Small intestine (tissue), 7 donors: ENCODE measurements around the gene STK17B. TPM values are rescaled to one million over a fixed set of nuclear protein-coding genes. Genes with fewer than 3 reads are reported as not detected.

Source experiments
- DNase-seq, 2 donors: peaks; one replicate each; pipeline versions ENCODE4 v3.0.0 to v3.0.0-alpha.2; 2013
- FAIRE-seq: peaks from 2 replicates; lab custom pipeline; 2012; peaks lifted over from hg19 to GRCh38; lab: Jason Lieb, UNC
- H3K27ac ChIP-seq, 3 donors: one replicate each; pipeline ENCODE4 v1.5.1; 2013; ENCODE audit warnings: low read length in 2 of 3, mild to moderate bottlenecking in 2 of 3, control low read depth in 1 of 3, inconsistent platforms in 1 of 3, low read depth in 1 of 3, moderate library complexity in 1 of 3
- H3K27me3 ChIP-seq, 3 donors: one replicate each; pipeline ENCODE4 v1.6.1; 2013; ENCODE audit warnings: low read length in 3 of 3, inconsistent platforms in 1 of 3; ENCODE audit not compliant: control insufficient read depth in 3 of 3, insufficient read depth in 3 of 3
- H3K36me3 ChIP-seq, 3 donors: one replicate each; pipeline ENCODE4 v1.6.1; 2013; ENCODE audit warnings: low read length in 3 of 3, inconsistent platforms in 1 of 3, low read depth in 1 of 3, mild to moderate bottlenecking in 1 of 3, moderate library complexity in 1 of 3; ENCODE audit not compliant: control insufficient read depth in 3 of 3, insufficient read depth in 2 of 3
- H3K4me1 ChIP-seq, 3 donors: one replicate each; pipeline ENCODE4 v1.6.1; 2013; ENCODE audit warnings: low read length in 2 of 3, inconsistent platforms in 1 of 3, low read depth in 1 of 3, mild to moderate bottlenecking in 1 of 3, moderate library complexity in 1 of 3; ENCODE audit not compliant: control insufficient read depth in 3 of 3, insufficient read depth in 2 of 3
- H3K4me3 ChIP-seq, 3 donors: one replicate each; pipeline ENCODE4 v1.5.1; 2013; ENCODE audit warnings: low read length in 3 of 3, control low read depth in 1 of 3, inconsistent platforms in 1 of 3, low read depth in 1 of 3, mild to moderate bottlenecking in 1 of 3, moderate library complexity in 1 of 3
- H3K9me3 ChIP-seq, 2 donors: one replicate each; pipeline ENCODE4 v1.6.1; 2013; ENCODE audit warnings: low read depth in 1 of 2, low read length in 1 of 2; ENCODE audit not compliant: control insufficient read depth in 2 of 2, insufficient read depth in 1 of 2
- WGBS, 3 donors: extraction: QIAGEN DNeasy Blood & Tissue Kit; methylation state at CpG; one replicate each; pipeline ENCODE4 v1.1.7; 2013; 5-methylcytosine and 5-hydroxymethylcytosine counted together
- polyA plus RNA-seq, 4 donors: library from polyadenylated mRNA; stranded (reverse) in 3 of 4; unstranded in 1 of 4; fragments of 200-250 nt in 3 of 4; fragments of 120-200 nt in 1 of 4; gene quantifications; one replicate each; pipeline versions ENCODE4 v1.2.1 to v1.2.3, GENCODE V29; 2013
- donor health status: healthy with polysubstance abuse.
- donor health status: control.
- donor health status: control.
- donor health status: Bipolar disorder and iron deficiency.
- donor health status: healthy.

Gene STK17B
- polyA plus RNA-seq, 4 donors = 6.7 to 27.7 (median 19.2) TPM

- WGBS, 3 donors = 75 to 93% (median 81%) methylated on average over 3 of the region's 3 CpGs
- peaks cover 0 to 3% (median 0%) of the 10 kb centered on the region in 3 donors for H3K4me1 ChIP-seq
- H3K36me3 ChIP-seq = no peaks in the 10 kb centered on the region
- no peak overlapping the region for H3K27ac ChIP-seq
- no peak for FAIRE-seq
- no peak overlapping the region for H3K4me3 ChIP-seq
- DNase-seq = no peak
- H3K27me3 ChIP-seq = no peaks in the 10 kb centered on the region
- H3K9me3 ChIP-seq = no peaks in the 10 kb centered on the region
These were observed 10.1 kb upstream of the STK17B start for GRCh38 chr2:196181484-196181883.

GRCh38 chr2:196177124-196177523, 5.7 kb upstream of the STK17B start:
- Histone ChIP-seq H3K4me1 (peaks cover 0 to 3% (median 3%) of the 10 kb centered on the region in 3 donors), H3K9me3 (no peaks in the 10 kb centered on the region), H3K27me3 (no peaks in the 10 kb centered on the region), H3K27ac (peak overlapping the region in 2 of 3 donors; percentile 10 to 54), H3K36me3 (no peaks in the 10 kb centered on the region), H3K4me3 (no peak overlapping the region)
- WGBS, 3 donors = 29 to 65% (median 36%) methylated on average over 2 of the region's 2 CpGs
- DNase-seq (peak in 1 of 2 donors; percentile 44), FAIRE-seq (no peak)

GRCh38 chr2:196176142-196176738, 4.9 kb upstream of the STK17B start:
- Histone ChIP-seq H3K9me3 (no peaks in the 10 kb centered on the region), H3K27me3 (no peaks in the 10 kb centered on the region), H3K4me1 (peaks cover 0 to 7% (median 5%) of the 10 kb centered on the region in 3 donors), H3K27ac (peak overlapping the region in 2 of 3 donors; percentile 10 to 54), H3K36me3 (no peaks in the 10 kb centered on the region), H3K4me3 (no peak overlapping the region)
- DNase-seq (peak; percentile 17 to 72), FAIRE-seq (no peak)
- 65 to 83% (median 71%) methylated on average over 8 of the region's 8 CpGs for WGBS, 3 donors

- peaks cover 0 to 7% (median 5%) of the 10 kb centered on the region in 3 donors for H3K4me1 ChIP-seq
- DNase-seq (no peak), FAIRE-seq (no peak)
- H3K9me3 ChIP-seq = no peaks in the 10 kb centered on the region
- H3K36me3 ChIP-seq = no peaks in the 10 kb centered on the region
- H3K4me3 ChIP-seq = peak overlapping the region in 1 of 3 donors; percentile 2
- no peaks in the 10 kb centered on the region for H3K27me3 ChIP-seq
- peak overlapping the region in 2 of 3 donors; percentile 4 to 58 for H3K27ac ChIP-seq
- WGBS, 3 donors = 69 to 94% (median 86%) methylated on average over 3 of the region's 3 CpGs
These were observed 3.0 kb upstream of the STK17B start for GRCh38 chr2:196174404-196174803.

GRCh38 chr2:196173505-196173904, 2.1 kb upstream of the STK17B start:
- FAIRE-seq = no peak
- no peaks in the 10 kb centered on the region for H3K9me3 ChIP-seq
- no peak for DNase-seq
- no peaks in the 10 kb centered on the region for H3K27me3 ChIP-seq
- WGBS, 3 donors = 77 to 93% (median 89%) methylated on average over 5 of the region's 5 CpGs
- peak overlapping the region in 1 of 3 donors; percentile 3 for H3K4me3 ChIP-seq
- no peaks in the 10 kb centered on the region for H3K36me3 ChIP-seq
- H3K27ac ChIP-seq = peak overlapping the region in 1 of 3 donors; percentile 58
- H3K4me1 ChIP-seq = peaks cover 0 to 7% (median 5%) of the 10 kb centered on the region in 3 donors

GRCh38 chr2:196172951-196173350, 1.6 kb upstream of the STK17B start:
- 85 to 95% (median 89%) methylated on average over 1 of the region's 1 CpG for WGBS, 3 donors
- no peak for FAIRE-seq
- H3K27me3 ChIP-seq = no peaks in the 10 kb centered on the region

GRCh38 chr2:196171946-196172345, 568 bp upstream of the STK17B start:
- Histone ChIP-seq H3K36me3 (no peaks in the 10 kb centered on the region), H3K9me3 (no peaks in the 10 kb centered on the region), H3K27ac (peak overlapping the region; percentile 27 to 91 (median 66)), H3K27me3 (no peaks in the 10 kb centered on the region), H3K4me1 (peaks cover 0 to 7% (median 2%) of the 10 kb centered on the region in 3 donors), H3K4me3 (peak overlapping the region; percentile 40 to 92 (median 51))
- WGBS, 3 donors = 13 to 22% (median 15%) methylated on average over 11 of the region's 11 CpGs
- FAIRE-seq = no peak
- DNase-seq = no peak

More at GRCh38 chr2:196172951-196173350, 1.6 kb upstream of the STK17B start:
- no peak for DNase-seq
- Histone ChIP-seq H3K4me3 (no peak overlapping the region), H3K36me3 (no peaks in the 10 kb centered on the region), H3K9me3 (no peaks in the 10 kb centered on the region), H3K27ac (peak overlapping the region in 2 of 3 donors; percentile 0 to 58), H3K4me1 (peaks cover 0 to 7% (median 5%) of the 10 kb centered on the region in 3 donors)

GRCh38 chr2:196170606-196171247, 651 bp downstream of the STK17B start:
- Histone ChIP-seq H3K27me3 (no peaks in the 10 kb centered on the region), H3K4me3 (peak overlapping the region; percentile 92 to 97 (median 96)), H3K9me3 (no peaks in the 10 kb centered on the region), H3K4me1 (peaks cover 0 to 7% (median 2%) of the 10 kb centered on the region in 3 donors), H3K36me3 (no peaks in the 10 kb centered on the region), H3K27ac (peak overlapping the region; percentile 96 to 99 (median 96))
- DNase-seq (peak; percentile 51 to 73), FAIRE-seq (no peak)
- 0 to 1% (median 0%) methylated on average over 41 to 54 of the region's 54 CpGs for WGBS, 3 donors
